A549 (cell line): ENCODE measurements around the gene SLC17A5. TPM values are rescaled to one million over a fixed set of nuclear protein-coding genes. Genes with fewer than 3 reads are reported as not detected.

Source experiments
- ATAC-seq, 2 experiments: fragments of 200-7000 bp in 1 of 2; fragments of >200 bp in 1 of 2; cut with Nextera tagmentation in 1 of 2; cut with Tn5 transposase in 1 of 2; 3 replicates each; pipeline versions ENCODE4 v1.8.0 to v1.9.1; 2018 to 2020; ENCODE audit warnings: mild to moderate bottlenecking in 1 of 2, moderate library complexity in 1 of 2
- CTCF ChIA-PET: fragments of 300-600 bp; sonication (Branson Sonifier 250); formaldehyde crosslinking; extraction: SDS; loops from one replicate; lab custom pipeline; 2021; ENCODE audit warnings: antibody characterized with exemption, inconsistent platforms; lab: Yijun Ruan, JAX
- POLR2A ChIA-PET: fragments of 350-600 bp; formaldehyde crosslinking; extraction: SDS; loops from one replicate; lab custom pipeline; 2021; ENCODE audit warnings: antibody characterized with exemption, inconsistent platforms; lab: Yijun Ruan, JAX
- DNase-seq, 2 experiments: peaks; one replicate each; pipeline versions ENCODE4 v3.0.0 to v3.0.0-alpha.2; 2011 to 2016; ENCODE audit warnings: low read depth in 1 of 2, low spot score in 1 of 2
- FAIRE-seq: peaks from 2 replicates; lab custom pipeline; 2011; peaks lifted over from hg19 to GRCh38; lab: Jason Lieb, UNC
- H3K27ac ChIP-seq, 2 experiments: fragments of >200 bp; sonication (Bioruptor Twin); formaldehyde crosslinking; 3 replicates each; pipeline ENCODE4 v1.5.1; 2016 to 2017
- H3K4me1 ChIP-seq: fragments of >200 bp; sonication (Bioruptor Twin); formaldehyde crosslinking; 3 replicates; pipeline ENCODE4 v1.6.1; 2016
- H3K4me2 ChIP-seq: fragments of >200 bp; sonication (Bioruptor Twin); formaldehyde crosslinking; 3 replicates; pipeline ENCODE4 v1.6.1; 2016
- H3K4me3 ChIP-seq: fragments of >200 bp; sonication (Bioruptor Twin); formaldehyde crosslinking; 3 replicates; pipeline ENCODE4 v1.5.1; 2016
- H3K9me3 ChIP-seq: fragments of >200 bp; sonication (Bioruptor Twin); formaldehyde crosslinking; 3 replicates; pipeline ENCODE4 v1.6.1; 2016
- BHLHE40 ChIP-seq: IDR thresholded peaks from 2 replicates; pipeline ENCODE4 v1.6.1; 2012; ENCODE audit warnings: low read depth, low read length, inconsistent platforms
- CBX2 ChIP-seq: fragments of 200-600 bp; sonication (generic); IDR thresholded peaks from 2 replicates; pipeline ENCODE4 v1.6.1; 2016; ENCODE audit warnings: low read depth, mild to moderate bottlenecking, borderline replicate concordance
- CEBPB ChIP-seq, 2 experiments: fragments of >200 bp in 1 of 2; sonication (Bioruptor Twin) in 1 of 2; formaldehyde crosslinking in 1 of 2; IDR thresholded peaks; 2 replicates each; pipeline ENCODE4 v1.6.1; 2012 to 2016
- CHD4 ChIP-seq: fragments of 200-600 bp; sonication (generic); IDR thresholded peaks from 2 replicates; pipeline ENCODE4 v1.6.1; 2016; ENCODE audit warnings: antibody characterized with exemption, mild to moderate bottlenecking, borderline replicate concordance
- CTCF ChIP-seq: fragments of >200 bp; sonication (Bioruptor Twin); formaldehyde crosslinking; IDR thresholded peaks from 3 replicates; pipeline ENCODE4 v1.5.1; 2016
- EHF ChIP-seq: fragments of 250-450 bp; sonication (Bioruptor Pico); IDR thresholded peaks from 2 replicates; pipeline ENCODE4 v1.5.0; 2020; ENCODE audit warnings: mild to moderate bottlenecking
- ELK1 ChIP-seq: fragments of 150-350 bp; IDR thresholded peaks from 2 replicates; pipeline ENCODE4 v1.6.1; 2014; ENCODE audit warnings: low read depth, mild to moderate bottlenecking, low read length
- FOSB ChIP-seq: fragments of 250-450 bp; sonication (Bioruptor Pico); IDR thresholded peaks from 2 replicates; pipeline ENCODE4 v1.5.0; 2020; ENCODE audit warnings: mild to moderate bottlenecking, moderate library complexity
- FOXS1 ChIP-seq: fragments of 250-450 bp; sonication (Bioruptor Pico); IDR thresholded peaks from 2 replicates; pipeline ENCODE4 v1.5.0; 2020; ENCODE audit warnings: mild to moderate bottlenecking, moderate library complexity
- HDAC2 ChIP-seq: fragments of 200-600 bp; sonication (generic); IDR thresholded peaks from 2 replicates; pipeline ENCODE4 v1.6.1; 2016
- JUN ChIP-seq, 2 experiments: fragments of >200 bp; sonication (Bioruptor Twin); formaldehyde crosslinking; IDR thresholded peaks; 2 replicates in 1 of 2; 3 replicates in 1 of 2; pipeline ENCODE4 v1.6.1; 2016 to 2017
- MAX ChIP-seq: IDR thresholded peaks from 2 replicates; pipeline ENCODE4 v1.6.1; 2012
- NPAS2 ChIP-seq: fragments of 250-450 bp; sonication (Bioruptor Pico); IDR thresholded peaks from 2 replicates; pipeline ENCODE4 v1.8.0; 2022; ENCODE audit warnings: mild to moderate bottlenecking, moderate library complexity, borderline replicate concordance
- PBX3 ChIP-seq: IDR thresholded peaks from 2 replicates; pipeline ENCODE4 v1.6.1; 2012
- PHF8 ChIP-seq: fragments of 200-600 bp; sonication (generic); IDR thresholded peaks from 2 replicates; pipeline ENCODE4 v1.6.1; 2016; ENCODE audit warnings: low read depth, mild to moderate bottlenecking, antibody characterized with exemption, moderate library complexity, borderline replicate concordance
- RAD21 ChIP-seq, 2 experiments: fragments of >200 bp in 1 of 2; sonication (Bioruptor Twin) in 1 of 2; formaldehyde crosslinking in 1 of 2; IDR thresholded peaks in 1 of 2; conservative IDR thresholded peaks in 1 of 2; 2 replicates in 1 of 2; 3 replicates in 1 of 2; pipeline ENCODE4 v1.6.1; 2012 to 2018; ENCODE audit warnings: inconsistent platforms in 1 of 2
- RCOR1 ChIP-seq: fragments of 150-350 bp; IDR thresholded peaks from 2 replicates; pipeline ENCODE4 v1.6.1; 2014; ENCODE audit warnings: antibody characterized with exemption, low read length, low read depth
- REST ChIP-seq: fragments of 200-600 bp; sonication (generic); IDR thresholded peaks from 2 replicates; pipeline ENCODE4 v1.6.1; 2016; ENCODE audit warnings: antibody characterized with exemption, mild to moderate bottlenecking, moderate library complexity
- SMC3 ChIP-seq: fragments of >200 bp; sonication (Bioruptor Twin); formaldehyde crosslinking; IDR thresholded peaks from 3 replicates; pipeline ENCODE4 v1.6.1; 2018; ENCODE audit warnings: inconsistent platforms
- TP53 ChIP-seq: fragments of 250-450 bp; sonication (Bioruptor Pico); IDR thresholded peaks from 2 replicates; pipeline ENCODE4 v1.5.0; 2021; ENCODE audit warnings: mild to moderate bottlenecking, moderate library complexity
- USF2 ChIP-seq: fragments of 450-650 bp; IDR thresholded peaks from 2 replicates; pipeline ENCODE4 v1.6.1; 2014; ENCODE audit warnings: antibody characterized with exemption
- ZNF302 ChIP-seq: fragments of 250-450 bp; sonication (Bioruptor Pico); IDR thresholded peaks from 2 replicates; pipeline ENCODE4 v1.9.0; 2021; ENCODE audit warnings: inconsistent platforms, mild to moderate bottlenecking, moderate library complexity
- ZSCAN20 ChIP-seq: fragments of 250-450 bp; sonication (Bioruptor Pico); IDR thresholded peaks from 2 replicates; pipeline ENCODE4 v1.8.0; 2022; ENCODE audit warnings: mild to moderate bottlenecking, moderate library complexity
- WGBS: methylation state at CpG from one replicate; pipeline ENCODE4 v1.1.6; 2017; ENCODE audit errors: missing lambda C conversion rate; 5-methylcytosine and 5-hydroxymethylcytosine counted together
- polyA plus RNA-seq, 4 experiments: library from polyadenylated mRNA; depleted of rRNA in 3 of 4; stranded (reverse); fragments of >200 nt; fragmentation: RNase III in 1 of 4; extraction: RNeasy Plus Mini Kit Qiagen cat#74134 plus additional on column Dnase treatment in 1 of 4; gene quantifications; 2 replicates in 3 of 4; 3 replicates in 1 of 4; pipeline ENCODE4 v1.2.3, GENCODE V29; 2011 to 2017

The SLC17A5 gene
- polyA plus RNA-seq, 2 of the 4 experiments (the other 2 are of a cell fraction) = 10.0 to 10.6 TPM

- Histone ChIP-seq H3K9me3 (no peaks in the 10 kb centered on the region), H3K27ac (peak overlapping the region; percentile 90 to 97), H3K4me2 (peak overlapping the region; percentile 70), H3K4me3 (peak overlapping the region; percentile 86), H3K4me1 (peaks cover 16% of the 10 kb centered on the region; the same call in 2 of the 3 replicates)
- ChIA-PET CTCF (interaction anchor here (0.7 to 3.4 kb wide), 12 partner anchors 9 to 1558 kb away, joined by 3 to 15 read pairs (median 6); partner anchors contain the start of gene CGAS), POLR2A (interaction anchor here (0.6 to 3.2 kb wide), 12 partner anchors 11 to 1591 kb away, joined by 3 to 46 read pairs (median 6); partner anchors contain the start of genes CGAS, COX7A2, EEF1A1 and MTO1)
- peak; percentile 70 to 79 for DNase-seq
- 2% methylated on average over 18 of the region's 32 CpGs for WGBS
- no peak for FAIRE-seq
- ATAC-seq = peak; percentile 71 to 78
- TF ChIP-seq SMC3 = 0 out of 3 replicates have a peak, but pooled peaks have one; percentile 20
- no peak; the same call in none of the 2 replicates for TF ChIP-seq MAX
- TF ChIP-seq RCOR1 = no peak
- TF ChIP-seq RAD21 (conservative IDR thresholded peaks at IDR 0.05 in 1 of 2, IDR thresholded peaks at IDR 0.05 in 1 of 2) = peak; percentile 55 to 59
- no peak for TF ChIP-seq CBX2
- TF ChIP-seq FOSB (CRISPR knock-in tag) = no peak
- peak; percentile 43; the same call in 1 of the 2 replicates for TF ChIP-seq USF2
- no peak for TF ChIP-seq CEBPB (IDR thresholded peaks at IDR 0.05)
- no peak for TF ChIP-seq TP53 (CRISPR knock-in tag)
- no peak for TF ChIP-seq FOXS1
- peak; percentile 54 for TF ChIP-seq CTCF
- TF ChIP-seq REST = no peak
Observed at GRCh38 chr6:73652637-73653570, 888 bp downstream of the SLC17A5 start.

- no peak overlapping the region for H3K27ac ChIP-seq
- ATAC-seq = no peak
- 79% methylated on average over 4 of the region's 4 CpGs for WGBS
- no peaks in the 10 kb centered on the region for H3K9me3 ChIP-seq
- peaks cover 5% of the 10 kb centered on the region; the same call in 2 of the 3 replicates for H3K4me1 ChIP-seq
- DNase-seq = no peak
- no peak overlapping the region for H3K4me2 ChIP-seq
- FAIRE-seq = no peak
- CTCF ChIA-PET = interaction anchor here (0.7 kb wide), 2 partner anchors 39 to 198 kb away, joined by 3 read pairs; partner anchors contain the start of gene CGAS
- H3K4me3 ChIP-seq = no peak overlapping the region
- POLR2A ChIA-PET = no interaction called here
- no peak for TF ChIP-seq RCOR1
- TF ChIP-seq PHF8 = no peak
- TF ChIP-seq JUN (IDR thresholded peaks at IDR 0.05) = no peak
- TF ChIP-seq ELK1 = no peak
- no peak for TF ChIP-seq USF2
- TF ChIP-seq PBX3 = no peak
- no peak for TF ChIP-seq EHF (CRISPR knock-in tag)
- no peak for TF ChIP-seq NPAS2 (CRISPR knock-in tag)
- no peak for TF ChIP-seq BHLHE40
- TF ChIP-seq ZSCAN20 = no peak
- no peak for TF ChIP-seq ZNF302 (CRISPR knock-in tag)
- no peak for TF ChIP-seq HDAC2
- TF ChIP-seq CHD4 = no peak
Observed at GRCh38 chr6:73649783-73650182, 4.0 kb downstream of the SLC17A5 start.
